Measurements from ENCODE around the gene PPM1M.
A peak's percentile ranks its signal among the peaks of the same experiment; 100 is the strongest.
"Not testable (repeated sequence)": the region's sequence is repeated elsewhere in the genome, so short reads cannot be mapped to it uniquely, and the experiment has no call there.

Gene PPM1M

DNA sequence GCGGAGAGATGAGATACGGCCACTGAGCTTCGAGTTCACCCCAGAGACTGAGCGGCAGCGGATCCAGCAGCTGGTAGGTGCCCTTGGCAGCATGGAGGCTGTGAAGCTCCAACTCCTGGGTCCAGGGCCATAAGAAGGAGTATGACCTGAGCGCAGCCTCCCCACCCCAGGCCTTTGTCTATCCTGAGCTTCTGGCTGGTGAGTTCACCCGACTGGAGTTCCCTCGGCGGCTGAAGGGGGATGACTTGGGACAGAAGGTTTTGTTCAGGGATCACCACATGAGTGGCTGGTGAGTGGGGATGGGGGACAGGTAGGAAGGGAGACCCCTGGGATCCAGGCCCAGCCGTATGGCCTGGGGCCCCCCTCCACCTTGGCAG, 2.6 kb downstream of the PPM1M start:
- no peak for DNase-seq

DNA sequence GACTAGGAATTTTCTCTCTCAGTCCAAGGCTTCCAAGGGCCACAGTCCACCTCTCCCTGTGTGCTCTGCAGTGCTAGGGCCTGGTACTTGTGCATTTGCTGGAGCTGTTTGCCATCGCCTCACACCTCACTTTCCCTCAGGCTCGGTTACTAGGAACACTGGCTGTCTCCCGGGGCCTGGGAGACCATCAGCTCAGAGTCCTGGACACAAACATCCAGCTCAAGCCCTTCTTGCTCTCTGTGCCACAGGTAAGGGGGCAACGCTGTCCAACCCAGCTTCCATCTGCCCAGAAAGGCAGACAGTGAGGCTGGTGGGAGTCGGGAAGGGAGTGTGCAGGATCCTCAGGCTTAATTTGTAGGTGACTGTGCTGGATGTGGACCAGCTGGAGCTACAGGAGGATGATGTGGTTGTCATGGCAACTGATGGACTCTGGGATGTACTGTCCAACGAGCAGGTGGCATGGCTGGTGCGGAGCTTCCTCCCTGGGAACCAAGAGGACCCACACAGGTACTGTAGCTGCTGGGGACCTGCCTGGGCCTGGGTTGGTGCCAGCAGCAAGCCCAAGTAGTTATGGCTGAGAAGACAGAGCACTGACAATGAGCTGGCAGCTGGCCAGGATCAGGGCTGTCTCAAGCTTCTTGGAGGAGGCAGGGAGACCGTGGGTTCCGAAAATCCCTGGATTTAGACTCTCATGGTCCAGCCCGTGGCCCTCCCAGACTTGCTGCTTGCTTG, 3.4 kb downstream of the PPM1M start:
- DNase-seq: peak in 1 of 2 experiments; percentile 0

DNA sequence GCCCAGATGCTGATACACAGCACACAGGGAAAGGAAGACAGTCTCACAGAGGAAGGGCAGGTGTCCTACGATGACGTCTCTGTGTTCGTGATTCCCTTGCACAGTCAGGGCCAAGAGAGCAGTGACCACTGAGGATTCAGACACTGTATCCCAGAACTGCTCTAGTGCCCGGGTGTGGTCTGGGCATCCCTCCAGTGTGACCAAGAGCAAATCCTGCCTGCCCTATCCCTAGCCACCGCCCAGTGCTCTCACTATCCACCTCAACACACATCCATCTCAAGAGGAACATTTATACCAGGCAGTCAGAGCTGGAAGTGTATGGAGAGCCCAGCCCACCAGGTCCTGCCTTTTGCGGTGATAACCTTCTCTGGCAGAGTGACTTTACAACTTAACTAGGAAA, 4.1 kb downstream of the PPM1M start:
- no peak for DNase-seq

GRCh38 chr3:52250122-52250521, 4.6 kb downstream of the PPM1M start:
- DNase-seq: no peak

GRCh38 chr3:52253314-52254304, 8.1 kb downstream of the PPM1M start:
- DNase-seq: no peak

DNA sequence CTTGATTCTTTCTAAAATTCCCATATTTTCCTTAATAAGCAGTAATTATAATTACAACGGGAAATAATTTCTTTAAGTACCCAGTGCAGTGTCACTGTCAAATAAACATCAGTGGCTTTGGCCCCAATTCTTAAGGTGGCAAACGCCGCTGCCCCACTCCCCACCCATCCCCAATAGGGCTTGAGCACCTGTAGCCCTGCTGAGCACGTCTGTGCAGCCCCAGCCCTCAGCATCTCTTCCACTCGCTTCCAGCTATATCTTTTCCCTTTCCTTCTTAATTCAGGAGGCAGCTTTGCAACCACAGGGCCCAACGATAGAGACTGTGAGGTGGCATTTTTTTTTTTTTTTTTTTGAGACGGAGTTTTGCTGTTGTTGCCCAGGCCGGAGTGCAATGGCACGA, 9.0 kb downstream of the PPM1M start:
- DNase-seq: no peak

DNA sequence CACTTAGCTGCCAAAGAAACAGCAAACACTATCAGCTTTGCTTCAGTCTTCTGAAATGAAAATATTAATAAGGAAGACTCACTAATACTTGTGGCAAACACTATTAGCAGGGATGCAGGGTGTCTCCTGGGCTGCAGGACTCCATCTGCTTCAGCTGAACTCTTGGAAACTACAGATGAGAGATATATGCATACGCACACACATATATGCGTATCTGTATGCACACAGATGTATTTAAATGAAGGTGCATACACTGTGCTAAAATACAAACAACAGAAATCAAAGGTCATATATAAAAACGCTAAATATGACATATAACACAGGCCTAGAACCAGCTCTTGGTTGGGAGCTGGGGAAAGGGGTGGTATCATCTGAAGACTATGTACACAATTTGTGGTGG, 10.6 kb downstream of the PPM1M start:
- no peak for DNase-seq

- DNase-seq: no peak
Measured at GRCh38 chr3:52256622-52257021, 11.1 kb downstream of the PPM1M start.

- DNase-seq: no peak
Measured at GRCh38 chr3:52257911-52258310, 12.4 kb downstream of the PPM1M start.

DNA sequence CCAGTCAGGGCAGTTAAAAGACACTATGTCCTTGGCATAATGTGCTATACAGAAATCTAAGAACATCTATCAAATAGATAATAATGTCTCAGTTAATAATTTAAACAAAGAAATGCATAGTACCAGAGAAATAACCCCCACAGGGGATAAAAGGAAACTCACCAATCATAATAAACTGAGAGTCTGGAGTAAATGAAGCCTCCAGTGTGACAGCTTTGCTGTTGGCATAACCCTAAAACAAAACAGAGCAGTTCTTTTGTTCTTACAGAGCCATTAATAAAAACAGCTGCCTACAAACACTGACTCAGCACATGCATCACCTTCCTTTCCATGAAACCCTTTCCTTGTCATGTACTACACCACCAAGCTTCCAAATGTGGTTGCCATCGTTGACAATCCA, 13.5 kb downstream of the PPM1M start:
- DNase-seq: no peak

- DNase-seq: no peak
Measured at GRCh38 chr3:52259448-52259847, 13.9 kb downstream of the PPM1M start.

DNA sequence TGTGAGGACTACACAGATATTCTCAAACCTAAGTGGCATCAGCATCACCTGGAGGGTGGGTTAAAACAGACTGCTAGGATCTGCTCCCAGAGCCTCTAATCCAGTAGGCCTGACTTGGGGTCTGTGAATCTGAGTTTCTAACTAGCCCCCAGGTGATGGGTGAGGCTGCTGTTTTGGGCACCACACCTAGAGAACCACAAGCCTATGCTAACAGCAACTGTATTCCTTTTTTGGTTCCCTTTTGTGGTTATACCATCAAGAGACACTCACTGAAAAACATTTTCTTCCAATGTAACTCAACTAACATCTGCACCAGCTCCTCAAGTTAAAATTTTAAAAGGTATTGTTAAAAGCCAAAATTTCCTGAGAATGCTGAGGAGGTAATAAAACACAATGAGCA, 16.9 kb downstream of the PPM1M start:
- DNase-seq: no peak

GRCh38 chr3:52265387-52265786, 19.8 kb downstream of the PPM1M start:
- no peak for DNase-seq

GRCh38 chr3:52268036-52268435, 22.5 kb downstream of the PPM1M start:
- no peak for DNase-seq

DNA sequence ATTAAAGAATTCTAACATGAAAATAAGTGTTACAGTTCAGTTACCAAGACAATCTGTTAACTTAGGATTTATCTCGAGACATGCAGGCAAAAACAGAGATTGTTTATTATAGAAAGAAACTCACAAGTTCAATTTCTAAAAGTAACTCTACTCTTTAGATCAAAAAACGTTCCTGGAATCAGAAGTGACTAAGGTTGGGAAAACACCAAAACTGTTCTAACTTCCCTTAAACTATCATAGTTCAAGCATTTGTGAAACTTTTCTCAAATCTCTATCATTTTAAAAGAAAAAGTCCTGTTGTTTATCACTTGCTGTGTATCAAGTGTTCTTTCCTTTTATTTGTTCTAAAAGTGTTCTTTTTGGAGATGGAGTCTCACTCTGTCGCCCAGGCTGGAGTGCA, 24.2 kb downstream of the PPM1M start:
- DNase-seq: no peak

DNA sequence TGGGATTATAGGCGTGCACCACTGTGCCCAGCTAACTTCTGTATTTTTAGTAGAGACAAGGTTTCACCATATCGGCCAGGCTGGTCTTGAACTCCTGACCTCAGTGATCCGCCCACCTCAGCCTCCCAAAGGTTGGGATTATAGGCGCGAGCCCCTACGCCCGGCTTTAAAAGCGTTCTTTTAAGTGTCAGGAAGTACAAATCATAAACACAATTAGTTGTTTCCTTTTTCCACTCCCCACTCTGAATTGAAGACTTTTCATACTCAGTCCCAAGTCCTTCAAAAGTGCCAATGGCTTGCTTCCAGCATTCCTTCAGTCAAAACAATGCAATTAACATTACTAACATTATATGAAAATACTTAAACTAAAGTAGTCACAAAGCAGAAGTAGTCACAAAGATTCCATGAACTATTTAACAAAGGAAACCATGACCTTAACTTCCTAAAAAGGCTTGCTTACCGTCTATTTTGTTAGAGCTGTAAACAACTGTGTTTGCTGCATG, 24.7 kb downstream of the PPM1M start:
- no peak for DNase-seq

GRCh38 chr3:52272172-52272571, 26.6 kb downstream of the PPM1M start:
- DNase-seq: not testable (repeated sequence)

GRCh38 chr3:52272831-52273230, 27.3 kb downstream of the PPM1M start:
- DNase-seq: no peak

DNA sequence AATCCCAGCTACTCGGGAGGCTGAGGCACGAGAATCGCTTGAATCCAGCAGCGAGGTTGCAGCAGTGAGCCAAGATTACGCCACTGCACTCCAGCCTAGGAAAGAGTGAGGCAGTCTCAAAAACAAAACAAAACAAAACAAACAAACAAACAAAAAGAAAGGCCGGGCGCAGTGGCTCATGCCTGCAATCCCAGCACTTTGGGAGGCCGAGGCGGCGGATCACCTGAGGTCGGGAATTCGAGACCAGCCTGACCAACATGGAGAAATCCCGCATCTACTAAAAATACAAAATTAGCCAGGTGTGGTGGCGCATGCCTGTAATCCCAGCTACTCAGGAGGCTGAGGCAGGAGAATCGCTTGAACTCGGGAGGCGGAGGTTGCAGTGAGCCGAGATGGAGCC, 29.2 kb downstream of the PPM1M start:
- not testable (repeated sequence) for DNase-seq

GRCh38 chr3:52277071-52277964, 31.8 kb downstream of the PPM1M start:
- peak in 1 of 2 experiments; percentile 27 for DNase-seq

- peak; percentile 33 to 42 for DNase-seq
Measured at GRCh38 chr3:52277972-52278509, 32.5 kb downstream of the PPM1M start.

- peak; percentile 83 to 87 for DNase-seq
Measured at GRCh38 chr3:52278510-52279069, 33.0 kb downstream of the PPM1M start, which contains the start of gene WDR82. WDR82 (minus strand) TSS chr3:52278649; CDS start chr3:52278361, 288 bp downstream.
